Fibroblast of the aortic adventitia (primary cell): ENCODE data around the gene ANKRD17. TPM values are rescaled to one million over a fixed set of nuclear protein-coding genes. Genes with fewer than 3 reads are reported as not detected.
"Not testable (repeated sequence)": the region's sequence is repeated elsewhere in the genome, so short reads cannot be mapped to it uniquely, and the experiment has no call there.

ENCODE experiments used
- DNase-seq: peaks from one replicate; pipeline ENCODE4 v3.0.0-alpha.2; 2010; ENCODE audit warnings: low read depth
- H3K4me3 ChIP-seq: 2 replicates; pipeline ENCODE4 v1.5.1; 2011; ENCODE audit warnings: low read depth, mild to moderate bottlenecking, control low read depth, low read length, moderate library complexity
- total RNA-seq: library from RNA; depleted of rRNA; stranded (reverse); fragments of >200 nt; gene quantifications from 2 replicates; pipeline ENCODE4 v1.2.3, GENCODE V29; 2012; ENCODE audit warnings: low replicate concordance
- TF ChIP-seq, protein P1 (sequence below): IDR thresholded peaks from 2 replicates; pipeline ENCODE4 v1.5.1; 2011; ENCODE audit warnings: mild to moderate bottlenecking, low read length, control low read depth, inconsistent platforms; ENCODE audit not compliant: insufficient read depth

Gene ANKRD17
- total RNA-seq, 1 donor, result 72.5 TPM

DNA sequence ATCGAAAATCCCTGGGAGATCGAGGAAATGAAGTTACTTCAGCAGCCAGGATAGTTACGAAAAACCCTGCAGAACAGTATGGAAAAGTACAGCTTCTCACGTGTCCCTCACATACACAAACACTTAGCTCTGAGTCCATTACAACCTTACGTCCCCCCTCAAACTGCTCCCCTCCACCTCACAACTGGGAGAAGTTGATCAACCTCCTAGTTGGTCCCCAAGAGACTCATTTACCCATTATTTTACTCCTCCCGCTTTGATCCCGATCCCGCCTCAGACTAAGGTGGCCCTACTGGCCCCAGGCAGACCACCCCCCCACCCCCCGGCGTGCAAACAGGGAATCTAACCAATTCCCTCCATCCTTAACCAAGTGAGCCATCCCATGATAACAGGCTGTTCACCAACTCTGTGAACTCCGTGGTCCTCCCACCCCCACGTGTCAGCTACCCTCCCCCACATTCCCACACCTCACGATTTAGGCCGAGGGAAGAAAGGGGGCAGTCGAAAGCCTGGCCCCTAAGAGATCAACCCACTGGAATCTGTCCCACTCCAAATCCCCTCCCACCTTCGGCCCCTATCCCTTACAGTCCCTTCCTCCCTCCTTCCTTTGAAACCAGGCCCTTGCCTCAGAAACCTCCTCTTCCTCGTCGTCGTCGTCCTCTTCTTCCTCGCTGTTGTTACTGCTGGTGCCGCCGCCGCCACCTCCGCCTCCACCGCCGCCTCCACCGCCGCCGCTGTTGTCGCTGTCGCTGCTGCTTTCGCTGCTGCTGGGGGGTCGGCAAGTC, 755 bp downstream of the ANKRD17 start:
- TF ChIP-seq, protein P1, sequence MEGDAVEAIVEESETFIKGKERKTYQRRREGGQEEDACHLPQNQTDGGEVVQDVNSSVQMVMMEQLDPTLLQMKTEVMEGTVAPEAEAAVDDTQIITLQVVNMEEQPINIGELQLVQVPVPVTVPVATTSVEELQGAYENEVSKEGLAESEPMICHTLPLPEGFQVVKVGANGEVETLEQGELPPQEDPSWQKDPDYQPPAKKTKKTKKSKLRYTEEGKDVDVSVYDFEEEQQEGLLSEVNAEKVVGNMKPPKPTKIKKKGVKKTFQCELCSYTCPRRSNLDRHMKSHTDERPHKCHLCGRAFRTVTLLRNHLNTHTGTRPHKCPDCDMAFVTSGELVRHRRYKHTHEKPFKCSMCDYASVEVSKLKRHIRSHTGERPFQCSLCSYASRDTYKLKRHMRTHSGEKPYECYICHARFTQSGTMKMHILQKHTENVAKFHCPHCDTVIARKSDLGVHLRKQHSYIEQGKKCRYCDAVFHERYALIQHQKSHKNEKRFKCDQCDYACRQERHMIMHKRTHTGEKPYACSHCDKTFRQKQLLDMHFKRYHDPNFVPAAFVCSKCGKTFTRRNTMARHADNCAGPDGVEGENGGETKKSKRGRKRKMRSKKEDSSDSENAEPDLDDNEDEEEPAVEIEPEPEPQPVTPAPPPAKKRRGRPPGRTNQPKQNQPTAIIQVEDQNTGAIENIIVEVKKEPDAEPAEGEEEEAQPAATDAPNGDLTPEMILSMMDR, result no peak

DNA sequence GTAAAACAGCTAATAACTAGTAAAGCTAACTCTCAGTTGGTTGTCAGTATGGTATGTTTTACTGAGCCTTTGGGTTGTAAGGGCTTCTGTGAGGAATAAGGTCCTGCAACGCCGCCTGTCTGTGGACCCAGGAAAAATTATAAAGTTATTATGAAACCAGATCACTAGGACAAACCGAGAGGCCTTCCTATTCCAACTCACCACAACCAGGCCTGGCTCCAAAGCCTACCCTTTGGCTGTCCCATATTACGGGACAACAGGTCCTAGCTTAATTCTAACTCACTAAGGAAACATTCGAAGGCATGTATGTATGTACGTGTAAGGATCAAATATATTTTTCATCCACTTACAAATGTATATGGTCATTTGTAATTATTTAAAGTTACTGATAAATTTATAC, 1.4 kb downstream of the ANKRD17 start:
- peak; percentile 90 for DNase-seq
- peak overlapping the region; percentile 96 for H3K4me3 ChIP-seq
- TF ChIP-seq, protein P1, result peak; percentile 77

More for the DNA sequence above, 755 bp downstream of the ANKRD17 start:
- peak; percentile 29 for DNase-seq
- H3K4me3 ChIP-seq, result peak overlapping the region; percentile 96

DNA sequence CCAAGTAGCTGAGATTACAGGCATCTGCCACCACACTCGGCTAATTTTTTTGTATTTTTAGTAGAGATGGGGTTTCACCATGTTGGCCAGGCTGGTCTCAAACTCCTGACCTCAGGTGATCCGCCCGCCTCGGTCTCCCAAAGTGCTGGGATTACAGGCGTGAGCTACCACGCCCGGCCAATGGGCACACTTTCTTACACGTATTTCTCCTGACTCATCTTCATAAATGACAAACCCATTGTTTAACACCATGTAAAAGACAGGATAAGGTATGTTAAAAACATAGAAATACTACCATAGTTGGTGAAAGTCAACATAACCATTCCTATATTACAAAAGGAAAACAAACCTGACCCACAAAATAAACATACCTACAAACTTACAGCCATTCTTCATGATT, 2.8 kb downstream of the ANKRD17 start:
- H3K4me3 ChIP-seq, result peak overlapping the region; percentile 96

DNA sequence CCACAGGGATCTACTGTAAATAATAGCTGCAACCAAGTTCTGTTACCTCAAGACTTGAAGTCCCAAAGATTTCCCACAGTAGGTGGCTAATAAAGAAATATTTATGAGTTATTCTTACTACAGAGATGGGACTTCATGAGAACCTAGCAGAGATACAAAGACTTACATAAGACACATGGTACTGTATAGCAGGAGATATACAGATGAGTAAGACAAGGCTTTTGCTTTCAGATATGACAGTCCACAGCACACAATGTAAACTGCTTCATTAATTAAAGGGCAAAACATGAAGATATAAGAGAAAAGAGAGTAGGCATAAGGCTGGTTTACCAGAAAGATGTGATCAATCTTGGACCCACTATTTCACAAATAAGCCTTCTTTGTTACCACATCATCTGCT, 6.6 kb downstream of the ANKRD17 start:
- no peak overlapping the region for H3K4me3 ChIP-seq

More for the DNA sequence above, 2.8 kb downstream of the ANKRD17 start:
- not testable (repeated sequence) for DNase-seq

DNA sequence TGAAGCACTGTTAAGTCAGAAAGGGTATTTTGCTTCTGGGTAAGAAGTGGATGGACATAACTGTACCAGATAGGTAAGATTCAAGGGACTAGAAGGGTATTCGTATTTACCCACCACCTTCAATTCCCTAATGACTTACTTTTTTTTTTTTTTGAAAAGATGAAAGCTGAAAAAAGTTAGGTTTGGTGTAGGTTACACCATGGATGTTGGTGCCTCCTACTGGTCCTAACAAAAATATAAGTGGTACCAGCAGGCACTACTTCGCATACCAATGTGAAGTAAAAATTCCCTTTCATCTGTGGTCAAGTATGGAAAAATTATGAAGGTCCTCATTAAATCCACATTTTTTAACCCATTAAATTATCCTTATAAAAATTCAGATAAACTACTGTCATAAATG, 7.2 kb downstream of the ANKRD17 start:
- H3K4me3 ChIP-seq, result no peak overlapping the region
- no peak for DNase-seq
- TF ChIP-seq, protein P1, result no peak

More for the DNA sequence above, 6.6 kb downstream of the ANKRD17 start:
- TF ChIP-seq, protein P1, result no peak
- DNase-seq, result no peak

DNA sequence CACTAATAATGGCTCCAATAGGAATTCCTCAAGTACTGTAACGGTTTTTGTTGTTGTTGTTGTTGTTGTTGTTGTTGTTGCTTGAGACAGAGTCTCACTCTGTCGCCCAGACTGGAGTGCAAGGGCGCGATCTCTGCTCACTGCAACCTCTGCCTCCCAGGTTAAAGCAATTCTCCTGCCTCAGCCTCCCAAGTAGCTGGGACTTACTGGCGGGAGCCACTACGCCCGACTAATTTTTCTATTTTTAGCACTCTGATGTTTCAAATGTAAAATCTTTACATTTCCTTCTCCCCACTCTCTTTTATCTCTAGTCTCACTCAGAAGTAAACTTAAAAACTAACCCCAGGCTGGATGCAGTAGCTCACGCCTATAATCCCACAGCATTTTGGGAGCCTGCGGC, 8.0 kb downstream of the ANKRD17 start:
- TF ChIP-seq, protein P1, result no peak
- DNase-seq, result no peak
- H3K4me3 ChIP-seq, result no peak overlapping the region

DNA sequence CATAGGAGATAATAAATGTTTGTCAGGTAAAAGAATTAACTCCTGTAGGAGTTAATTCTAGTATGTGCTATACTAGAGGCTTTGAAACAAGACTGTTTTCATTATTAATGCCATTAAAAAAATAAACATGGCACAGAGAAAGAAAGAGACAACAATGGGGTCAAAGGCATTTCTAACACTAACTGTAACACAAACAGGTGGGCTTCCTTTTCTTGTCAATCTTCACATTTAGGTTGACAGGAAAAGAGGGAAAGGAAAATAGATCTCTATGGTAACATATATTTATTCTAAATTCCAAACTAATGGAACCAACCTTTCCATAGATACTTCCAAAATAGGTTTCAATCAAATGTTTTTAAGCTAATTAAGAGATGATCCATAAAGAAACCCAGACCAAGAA, 9.8 kb downstream of the ANKRD17 start:
- H3K4me3 ChIP-seq, result no peak overlapping the region
- TF ChIP-seq, protein P1, result no peak
- no peak for DNase-seq
